Stimulated activated CD8-positive, alpha-beta memory T cell treated with anti-CD3 and anti-CD28 coated beads, Interleukin-12 subunit alpha, Interleukin-12 subunit beta, amount 100 ng/mL, for 24 hours (primary cell): ENCODE results near the gene EMILIN1.
"Not testable (repeated sequence)": the region's sequence is repeated elsewhere in the genome, so short reads cannot be mapped to it uniquely, and the experiment has no call there.

Experiments
- DNase-seq: peaks from one replicate; pipeline ENCODE4 v3.0.0-alpha.2; 2020; ENCODE audit errors: extremely low read depth

EMILIN1 gene

DNA sequence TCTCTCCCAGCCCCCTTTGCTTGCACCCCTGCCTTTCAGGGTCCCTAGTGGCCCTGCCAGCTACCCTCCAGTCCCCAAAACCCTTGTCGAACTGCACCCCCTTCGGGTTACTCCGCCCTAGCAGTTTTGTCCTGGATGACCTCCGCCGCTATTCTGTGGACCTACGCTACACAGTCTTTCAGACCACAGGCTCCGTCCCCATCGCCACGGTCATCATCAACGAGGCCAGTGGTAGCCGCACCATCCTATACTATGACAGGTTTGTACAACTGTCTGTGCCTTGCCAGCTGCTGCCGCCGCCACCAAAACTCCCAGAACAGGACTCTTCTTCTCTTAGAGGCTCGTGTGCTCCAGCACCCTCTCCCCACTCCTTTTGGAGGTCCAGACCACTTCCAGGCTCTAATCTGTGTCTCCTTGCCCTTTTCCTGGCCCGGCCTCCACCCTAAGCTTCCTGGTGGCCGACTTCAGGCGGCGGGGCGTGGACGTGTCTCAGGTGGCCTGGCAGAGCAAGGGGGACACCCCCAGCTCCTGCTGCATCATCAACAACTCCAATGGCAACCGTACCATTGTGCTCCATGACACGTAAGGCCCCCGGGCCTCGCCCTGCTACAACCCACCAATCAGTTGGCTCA lies 16.1 kb downstream of the EMILIN1 start:
- no peak for DNase-seq

DNA sequence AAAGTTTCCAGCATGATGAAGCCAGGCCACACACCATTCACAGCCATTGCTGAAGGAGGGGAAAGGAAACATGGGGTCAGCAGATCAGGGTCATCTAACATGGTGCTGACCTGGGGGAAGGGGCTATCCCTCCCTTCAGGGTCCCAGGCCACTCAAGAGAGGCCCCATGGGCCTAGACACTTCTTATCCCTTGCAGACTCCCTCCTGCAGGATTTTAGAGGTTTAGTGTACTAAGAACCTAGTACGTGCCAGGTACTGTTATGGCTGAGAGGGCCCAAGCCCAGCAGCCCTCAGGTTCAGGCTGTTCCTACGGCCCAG lies 17.0 kb downstream of the EMILIN1 start:
- no peak for DNase-seq

DNA sequence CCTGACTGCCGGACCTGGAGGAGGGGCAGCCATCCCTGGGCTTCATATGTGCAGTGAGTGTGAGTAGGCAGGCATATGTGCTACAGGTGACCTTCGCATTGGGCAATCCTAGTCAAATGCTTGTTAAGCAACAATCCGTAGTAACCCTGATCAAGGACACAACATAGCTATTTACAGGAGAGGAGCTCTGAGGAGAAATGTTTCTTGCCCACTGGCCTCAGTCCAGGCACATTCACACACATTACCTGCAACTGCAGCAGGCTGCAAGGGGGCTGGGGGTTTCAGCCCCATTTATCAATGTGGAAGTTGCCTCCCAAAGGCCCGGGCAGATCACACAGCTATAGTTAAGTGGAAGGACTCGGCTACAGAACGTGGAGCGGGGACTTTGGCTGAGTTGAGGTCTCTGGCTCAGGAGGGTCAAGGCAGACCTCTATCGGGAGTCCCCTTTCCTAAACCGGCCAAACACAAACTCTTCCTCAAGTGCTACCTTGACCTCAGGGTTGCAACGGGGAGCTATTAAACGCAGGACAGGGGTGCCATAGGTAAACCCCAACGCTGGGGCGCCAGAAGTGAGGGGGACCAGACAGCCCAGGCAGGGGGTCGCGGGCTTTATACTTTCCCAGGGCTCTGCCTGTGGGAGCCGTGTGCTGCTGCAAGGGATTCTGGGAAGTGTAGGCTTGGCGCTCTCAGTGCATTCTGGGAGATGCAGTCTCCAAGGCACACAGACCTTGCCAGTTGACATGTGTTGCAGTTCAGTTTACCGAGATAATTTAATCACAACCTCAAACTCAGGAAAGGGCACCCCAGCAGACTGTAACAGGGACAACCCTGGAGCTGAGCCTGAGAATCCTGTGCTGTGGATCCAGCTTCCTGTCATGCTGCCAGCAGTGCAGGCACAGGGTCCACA lies 17.6 kb downstream of the EMILIN1 start:
- no peak for DNase-seq

DNA sequence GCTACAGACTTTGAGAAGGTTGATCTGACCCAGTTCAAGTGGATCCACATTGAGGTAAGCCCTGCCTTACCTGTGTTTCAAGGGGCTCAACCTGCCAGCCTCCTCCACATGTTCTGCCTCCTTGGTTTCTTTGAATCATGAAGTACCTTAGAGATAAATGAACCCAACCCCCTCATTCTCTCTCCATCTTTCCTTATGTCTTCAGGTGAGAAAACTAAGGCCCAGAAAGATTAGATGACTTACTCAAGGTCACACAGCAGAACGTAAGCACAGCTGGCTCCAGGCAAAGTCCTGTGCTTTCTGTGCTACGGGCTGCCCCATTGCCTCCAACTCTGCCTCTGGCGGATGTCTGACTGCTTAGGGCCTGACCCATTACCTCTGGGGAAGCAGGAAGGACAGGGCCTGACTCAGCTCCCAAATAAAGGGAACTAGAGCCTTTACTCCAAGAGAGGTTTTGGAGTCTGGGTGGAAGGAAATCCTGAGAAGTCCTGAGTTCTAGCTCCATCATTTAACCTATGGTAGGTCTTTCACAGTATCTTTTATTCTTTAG lies 18.4 kb downstream of the EMILIN1 start:
- DNase-seq = no peak

DNA sequence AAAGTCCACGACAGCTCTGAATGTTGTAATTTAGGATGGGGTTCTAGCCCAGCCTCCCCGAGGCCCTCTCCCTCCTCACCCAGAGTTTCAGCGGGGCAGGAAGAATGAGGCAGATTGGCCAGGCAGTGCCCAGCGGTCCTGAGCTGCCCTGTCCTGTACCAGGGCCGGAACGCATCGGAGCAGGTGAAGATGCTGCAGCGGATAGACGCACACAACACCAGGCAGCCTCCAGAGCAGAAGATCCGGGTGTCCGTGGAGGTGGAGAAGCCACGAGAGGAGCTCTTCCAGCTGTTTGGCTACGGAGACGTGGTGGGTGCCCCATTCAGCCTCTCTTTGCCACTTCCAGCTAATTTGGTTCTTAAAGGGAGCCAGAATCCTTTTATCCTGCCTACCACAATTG lies 18.9 kb downstream of the EMILIN1 start:
- DNase-seq = no peak

DNA sequence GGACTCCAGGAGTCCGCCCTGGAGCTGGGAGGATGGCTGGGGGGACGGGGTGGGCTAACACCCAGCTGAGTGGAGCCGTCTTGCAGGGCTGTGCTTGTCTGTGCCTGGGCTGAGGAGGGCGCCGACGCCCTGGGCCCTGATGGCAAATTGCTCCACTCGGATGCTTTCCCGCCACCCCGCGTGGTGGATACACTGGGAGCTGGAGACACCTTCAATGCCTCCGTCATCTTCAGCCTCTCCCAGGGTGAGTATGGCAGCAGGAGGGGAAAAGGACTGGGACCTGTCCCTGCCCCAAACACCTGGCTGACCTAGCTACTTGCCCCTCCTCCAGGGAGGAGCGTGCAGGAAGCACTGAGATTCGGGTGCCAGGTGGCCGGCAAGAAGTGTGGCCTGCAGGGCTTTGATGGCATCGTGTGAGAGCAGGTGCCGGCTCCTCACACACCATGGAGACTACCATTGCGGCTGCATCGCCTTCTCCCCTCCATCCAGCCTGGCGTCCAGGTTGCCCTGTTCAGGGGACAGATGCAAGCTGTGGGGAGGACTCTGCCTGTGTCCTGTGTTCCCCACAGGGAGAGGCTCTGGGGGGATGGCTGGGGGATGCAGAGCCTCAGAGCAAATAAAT lies 21.0 kb downstream of the EMILIN1 start:
- DNase-seq = no peak

DNA sequence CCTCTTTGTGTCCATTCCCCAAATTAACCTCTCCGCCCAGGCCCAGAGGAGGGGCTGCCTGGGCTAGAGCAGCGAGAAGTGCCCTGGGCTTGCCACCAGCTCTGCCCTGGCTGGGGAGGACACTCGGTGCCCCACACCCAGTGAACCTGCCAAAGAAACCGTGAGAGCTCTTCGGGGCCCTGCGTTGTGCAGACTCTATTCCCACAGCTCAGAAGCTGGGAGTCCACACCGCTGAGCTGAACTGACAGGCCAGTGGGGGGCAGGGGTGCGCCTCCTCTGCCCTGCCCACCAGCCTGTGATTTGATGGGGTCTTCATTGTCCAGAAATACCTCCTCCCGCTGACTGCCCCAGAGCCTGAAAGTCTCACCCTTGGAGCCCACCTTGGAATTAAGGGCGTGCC lies 21.6 kb downstream of the EMILIN1 start:
- DNase-seq = no peak

DNA sequence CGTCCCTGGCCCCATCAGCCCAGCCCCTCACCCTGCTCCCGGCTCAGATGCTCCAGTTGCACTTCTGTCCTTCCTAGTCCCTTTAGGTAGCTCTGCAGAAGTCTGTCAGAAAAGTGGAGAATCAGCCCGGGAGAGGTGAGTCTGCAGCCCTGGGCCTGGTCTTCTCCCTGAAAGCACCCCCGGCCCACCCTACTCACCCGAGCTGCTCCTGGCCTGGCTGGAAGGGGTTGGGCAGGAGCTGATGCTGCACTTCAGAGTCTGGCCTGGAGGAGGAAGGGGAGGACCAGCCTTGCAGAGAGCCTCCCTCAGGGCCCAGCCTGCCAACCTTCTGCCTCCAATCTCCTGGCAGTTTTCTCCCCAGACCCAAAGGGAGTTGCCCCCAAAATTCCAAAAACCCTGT lies 23.9 kb downstream of the EMILIN1 start:
- no peak for DNase-seq

DNA sequence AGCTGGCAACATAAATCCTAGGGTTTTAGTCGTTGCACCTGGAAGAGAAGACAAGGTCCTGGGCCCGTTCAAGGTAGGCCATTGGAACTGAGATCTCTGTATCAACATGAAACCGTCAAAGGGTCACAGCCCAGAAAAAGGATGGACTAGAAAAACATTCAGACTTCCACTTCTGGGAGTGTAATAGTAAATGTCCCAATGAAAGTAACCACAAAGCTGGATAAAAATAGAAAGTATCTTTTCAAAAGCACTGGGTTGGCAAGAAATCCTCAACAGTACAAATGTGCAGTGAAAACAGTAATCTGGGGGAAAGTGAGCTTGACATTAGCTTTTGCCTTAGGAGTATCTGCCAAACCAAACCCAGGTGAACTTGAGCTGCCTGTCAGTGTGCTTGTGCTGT lies 27.6 kb downstream of the EMILIN1 start:
- DNase-seq = no peak

DNA sequence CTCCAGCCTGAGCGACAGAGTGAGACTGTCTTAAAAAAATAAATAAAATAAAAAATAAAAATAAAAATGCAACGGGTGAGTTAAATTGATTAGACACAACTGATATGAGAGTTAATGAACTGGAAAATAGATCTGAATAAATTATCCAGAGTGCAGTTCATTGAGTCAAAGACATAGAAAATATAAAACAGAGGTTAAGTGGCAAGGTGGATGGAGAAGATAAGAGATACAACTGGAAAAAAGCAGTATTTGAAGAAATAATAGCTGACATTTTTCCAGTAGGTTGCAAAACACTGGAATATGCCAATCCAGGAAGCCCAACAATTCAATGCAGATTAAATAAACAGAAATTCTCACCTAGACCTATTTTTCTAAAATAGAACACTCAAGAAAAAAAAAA lies 29.8 kb downstream of the EMILIN1 start:
- no peak for DNase-seq

DNA sequence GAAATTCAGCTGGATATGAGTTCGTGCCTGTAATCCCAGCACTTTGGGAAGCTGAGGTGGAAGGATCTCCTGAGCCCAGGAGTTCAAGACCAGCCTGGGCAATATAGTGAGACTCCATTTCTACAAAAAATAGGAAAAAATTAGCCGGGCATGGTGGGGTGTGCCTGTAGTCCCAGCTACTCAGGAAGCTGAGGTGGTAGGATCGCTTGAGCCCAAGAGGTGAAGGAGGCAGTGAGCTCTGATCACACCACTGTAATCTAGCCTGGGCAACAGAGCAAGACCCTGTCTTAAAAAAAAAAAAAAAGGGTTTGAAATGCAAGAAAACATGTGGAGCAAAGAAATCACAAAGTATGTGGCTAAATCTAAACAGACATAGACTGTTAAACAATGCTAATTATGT lies 30.7 kb downstream of the EMILIN1 start:
- no peak for DNase-seq

DNA sequence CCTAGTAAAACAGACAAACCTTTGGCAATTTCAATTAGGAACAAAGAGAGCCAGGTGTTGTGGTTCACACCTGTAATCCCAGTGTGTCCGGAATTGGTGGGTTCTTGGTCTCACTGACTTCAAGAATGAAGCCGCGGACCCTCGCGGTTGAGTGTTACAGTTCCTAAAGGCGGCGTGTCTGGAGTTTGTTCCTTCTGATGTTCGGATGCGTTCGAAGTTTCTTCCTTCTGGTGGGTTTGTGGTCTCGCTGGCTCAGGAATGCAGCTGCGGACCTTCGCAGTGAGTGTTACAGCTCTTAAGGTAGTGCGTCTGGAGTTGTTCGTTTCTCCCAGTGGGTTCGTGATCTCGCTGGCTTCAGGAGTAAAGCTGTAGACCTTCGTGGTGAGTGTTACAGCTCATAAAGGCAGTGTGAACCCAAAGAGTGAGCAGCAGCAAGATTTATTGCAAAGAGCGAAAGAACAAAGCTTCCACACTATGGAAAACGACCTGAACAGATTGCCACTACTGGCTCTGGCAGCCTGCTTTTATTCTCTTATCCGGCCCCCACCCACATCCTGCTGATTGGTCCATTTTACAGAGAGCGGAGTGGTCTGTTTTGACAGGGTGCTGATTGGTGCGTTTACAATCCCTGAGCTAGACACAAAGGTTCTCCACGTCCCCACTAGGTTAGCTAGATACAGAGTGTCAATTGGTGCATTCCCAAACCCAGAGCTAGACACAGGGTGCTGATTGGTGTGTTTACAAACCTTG lies 32.4 kb downstream of the EMILIN1 start:
- DNase-seq = not testable (repeated sequence)

DNA sequence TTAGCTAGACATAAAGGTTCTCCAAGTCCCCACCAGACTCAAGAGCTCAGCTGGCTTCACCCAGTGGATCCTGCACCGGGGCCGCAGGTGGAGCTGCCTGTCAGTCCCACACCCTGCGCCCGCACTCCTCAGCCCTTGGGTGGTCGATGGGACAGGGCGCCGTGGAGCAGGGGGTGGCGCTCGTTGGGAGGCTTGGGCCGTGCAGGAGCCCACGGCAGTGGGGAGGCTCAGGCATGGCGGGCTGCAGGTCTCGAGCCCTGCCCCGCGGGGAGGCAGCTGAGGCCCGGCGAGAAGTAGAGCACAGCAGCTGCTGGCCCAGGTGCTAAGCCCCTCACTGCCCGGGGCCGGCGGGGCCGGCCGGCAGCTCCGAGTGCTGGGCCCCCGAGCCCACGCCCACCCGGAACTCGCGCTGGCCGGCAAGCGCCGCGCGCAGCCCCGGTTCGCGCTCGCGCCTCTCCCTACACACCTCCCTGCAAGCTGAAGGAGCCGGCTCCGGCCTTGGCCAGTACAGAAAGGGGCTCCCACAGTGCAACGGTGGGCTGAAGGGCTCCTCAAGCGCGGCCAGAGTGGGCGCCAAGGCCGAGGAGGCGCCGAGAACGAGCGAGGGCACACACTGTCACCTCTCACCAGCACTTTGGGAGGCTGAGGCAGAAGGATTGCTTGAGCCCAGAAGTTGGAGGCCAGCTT lies 33.1 kb downstream of the EMILIN1 start:
- DNase-seq = not testable (repeated sequence)

DNA sequence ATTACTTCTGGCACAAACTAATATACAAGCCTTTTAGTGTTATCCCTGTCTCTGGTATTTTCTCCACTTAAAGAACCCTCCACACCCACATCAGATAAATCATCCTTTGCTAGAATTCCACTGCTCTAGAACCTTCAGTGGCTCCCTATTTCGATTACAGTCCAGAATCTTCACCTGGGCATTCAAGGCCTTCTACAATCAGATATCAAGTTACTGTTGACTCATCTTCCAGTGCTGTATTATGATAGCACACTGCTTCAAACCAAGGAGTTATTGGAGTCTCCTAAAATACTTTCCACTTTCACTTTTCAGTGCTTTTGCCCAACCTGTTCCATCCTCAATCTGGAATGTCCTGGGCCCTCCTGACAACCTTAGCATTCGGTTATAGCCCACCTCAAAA lies 37.1 kb downstream of the EMILIN1 start:
- DNase-seq = no peak

DNA sequence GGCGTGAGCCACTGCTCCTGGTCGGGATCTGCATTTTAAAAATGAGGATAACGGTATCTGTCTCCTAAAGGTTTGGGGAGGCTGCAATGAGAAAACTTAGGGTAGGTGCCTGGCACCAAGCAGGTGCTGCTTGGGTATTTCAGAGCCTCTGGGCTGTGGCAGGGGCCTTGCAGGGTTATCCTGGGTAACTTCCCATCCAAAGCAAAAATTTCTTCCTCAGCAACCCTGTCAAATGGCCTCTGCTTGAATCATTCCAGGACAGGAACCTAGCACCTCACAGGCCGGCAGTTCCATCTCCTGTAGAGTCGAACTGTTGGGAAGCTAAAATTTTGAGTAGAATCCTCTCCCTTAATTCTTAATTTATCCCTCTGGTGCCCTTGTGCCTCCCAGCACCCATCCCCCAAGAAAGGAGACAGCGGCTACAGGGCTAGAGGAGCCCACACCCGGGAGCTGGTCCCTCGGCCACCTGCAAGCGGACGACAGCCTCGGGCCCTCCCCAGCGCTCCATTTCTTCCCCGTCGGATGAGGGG lies 39.6 kb downstream of the EMILIN1 start:
- no peak for DNase-seq

DNA sequence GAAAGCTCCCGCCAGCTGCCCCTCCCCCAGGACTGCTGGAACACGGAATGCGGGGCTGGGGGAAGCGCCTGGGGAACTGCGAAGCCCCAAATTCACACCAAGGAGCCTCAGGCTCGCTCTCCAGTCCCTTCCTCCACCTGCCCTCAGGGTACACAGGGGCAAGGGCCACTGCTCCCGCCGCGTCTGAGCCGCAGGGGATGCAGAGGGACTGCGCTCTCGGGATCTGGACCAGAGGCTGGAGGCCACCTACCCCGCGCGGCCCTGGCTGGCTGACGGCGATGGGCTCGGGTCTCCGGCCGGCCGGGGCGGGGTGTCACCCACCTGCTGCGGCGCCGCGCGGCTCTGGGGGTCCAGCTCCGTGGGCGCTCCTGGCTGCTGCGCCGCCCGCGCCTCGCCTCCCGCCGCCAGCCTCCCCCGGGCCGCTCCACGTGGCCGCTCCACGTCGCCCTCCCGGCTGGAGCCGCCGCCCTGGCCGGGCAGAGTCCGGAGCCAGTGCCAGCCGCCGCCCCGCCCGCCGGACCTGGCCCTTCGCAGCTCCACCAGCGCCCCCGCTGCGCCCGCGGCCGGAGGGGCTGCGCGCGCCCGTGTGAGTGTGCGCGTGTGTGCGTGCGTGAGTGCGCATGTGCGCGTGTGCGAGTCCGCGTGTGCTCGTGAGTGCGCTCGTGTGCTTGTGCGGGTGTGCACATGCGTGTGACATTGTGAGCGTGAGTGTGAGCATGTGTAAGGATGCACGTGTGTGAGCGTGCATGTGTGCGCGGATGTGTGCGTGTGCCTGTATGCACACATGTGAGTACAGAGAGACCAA lies 40.3 kb downstream of the EMILIN1 start, which contains the start of gene CGREF1:
Gene CGREF1 (minus strand): TSS at position 604 of the 805 bp plus-strand sequence. CDS start 14,762 bp downstream, outside the sequence.
- no peak for DNase-seq

DNA sequence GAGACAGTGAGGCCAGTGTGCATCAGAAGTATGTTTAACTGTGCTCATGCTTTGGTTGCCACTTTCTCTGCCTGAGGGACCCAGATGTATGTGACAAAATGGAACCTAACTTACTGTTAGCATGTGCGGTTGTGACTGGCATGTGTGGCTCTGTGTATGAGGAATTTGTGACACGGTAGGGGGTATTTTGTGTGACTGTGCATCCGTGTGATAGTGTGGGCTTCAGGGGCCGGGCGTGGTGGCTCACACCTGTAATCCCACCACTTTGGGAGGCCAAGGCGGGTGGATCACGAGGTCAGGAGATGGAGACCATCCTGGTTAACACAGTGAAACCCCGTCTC lies 40.9 kb downstream of the EMILIN1 start:
- DNase-seq = not testable (repeated sequence)

DNA sequence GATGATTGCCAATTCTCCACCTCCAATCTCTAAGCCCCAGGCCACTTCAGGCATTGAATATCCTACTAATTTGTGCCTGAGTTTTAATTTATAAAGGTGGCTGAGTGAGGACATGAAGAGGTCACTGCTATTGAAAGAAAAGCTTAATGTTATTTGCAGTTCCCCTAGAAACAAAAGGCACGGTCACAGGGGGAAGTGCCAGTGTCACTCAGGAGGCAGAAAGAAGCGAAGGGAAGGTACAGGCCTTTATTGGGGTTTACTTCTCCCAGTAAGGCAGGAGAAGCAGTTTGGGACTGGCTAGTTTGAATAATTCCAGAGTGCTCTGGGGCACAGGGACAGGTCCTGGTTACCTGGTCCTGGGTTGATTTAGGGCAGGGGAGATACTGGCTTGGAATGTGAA lies 43.5 kb downstream of the EMILIN1 start:
- DNase-seq = no peak

DNA sequence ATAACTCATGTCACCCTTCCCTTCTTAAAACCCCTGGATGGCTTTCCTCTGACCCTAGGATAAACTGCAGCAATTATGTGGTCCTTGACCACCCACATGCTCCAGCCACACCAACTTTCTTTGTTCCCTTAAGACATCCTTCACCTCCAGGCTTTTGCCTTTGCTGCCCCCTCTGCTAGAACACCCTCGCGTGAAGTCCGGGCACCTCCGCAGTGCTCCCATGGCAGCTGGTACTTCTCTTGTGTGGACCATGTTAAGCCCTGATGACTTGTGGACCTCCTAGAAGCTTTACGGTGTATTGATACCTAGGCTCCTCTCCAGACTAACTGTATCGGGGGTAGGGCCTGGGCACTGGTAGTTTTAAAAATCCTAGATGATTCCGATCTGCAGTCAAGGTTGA lies 44.4 kb downstream of the EMILIN1 start:
- no peak for DNase-seq
